ENCODE measurements around the gene NEK4.
"Not testable (repeated sequence)": the region's sequence is repeated elsewhere in the genome, so short reads cannot be mapped to it uniquely, and the experiment has no call there.

NEK4 gene

GRCh38 chr3:52777959-52778805 is 7.4 kb upstream of the NEK4 start:
- no peak for DNase-seq (ENCODE audit: low read depth)

GRCh38 chr3:52777127-52777958 is 6.6 kb upstream of the NEK4 start, which contains the start of gene ITIH1:
TSS of gene ITIH1 (plus strand) at chr3:52777599. CDS start at chr3:52777616, 17 bp downstream.
- DNase-seq (ENCODE audit: low read depth) = no peak

GRCh38 chr3:52776486-52776885 is 5.7 kb upstream of the NEK4 start:
- DNase-seq (ENCODE audit: low read depth) = not testable (repeated sequence)

- DNase-seq (ENCODE audit: low read depth) = no peak
Measured at GRCh38 chr3:52775877-52776276, 5.1 kb upstream of the NEK4 start.

GRCh38 chr3:52774901-52775864 is 4.4 kb upstream of the NEK4 start:
- DNase-seq (ENCODE audit: low read depth) = no peak

GRCh38 chr3:52774066-52774713 is 3.5 kb upstream of the NEK4 start:
- DNase-seq (ENCODE audit: low read depth) = no peak

GRCh38 chr3:52773361-52774065 is 2.8 kb upstream of the NEK4 start:
- no peak for DNase-seq (ENCODE audit: low read depth)

- no peak for DNase-seq (ENCODE audit: low read depth)
Measured at GRCh38 chr3:52771702-52772101, 962 bp upstream of the NEK4 start.

- DNase-seq (ENCODE audit: low read depth) = no peak
Measured at GRCh38 chr3:52771334-52771681, 568 bp upstream of the NEK4 start.

GRCh38 chr3:52769786-52770455 is 819 bp downstream of the NEK4 start:
- DNase-seq (ENCODE audit: low read depth) = no peak

GRCh38 chr3:52763466-52763865 is 7.3 kb downstream of the NEK4 start:
- no peak for DNase-seq (ENCODE audit: low read depth)

GRCh38 chr3:52756141-52756540 is 14.6 kb downstream of the NEK4 start:
- DNase-seq (ENCODE audit: low read depth) = no peak

GRCh38 chr3:52754373-52754772 is 16.4 kb downstream of the NEK4 start:
- DNase-seq (ENCODE audit: low read depth) = no peak

GRCh38 chr3:52752045-52752660 is 18.6 kb downstream of the NEK4 start:
- DNase-seq (ENCODE audit: low read depth) = no peak

- DNase-seq (ENCODE audit: low read depth) = no peak
Measured at GRCh38 chr3:52743721-52744120, 27.0 kb downstream of the NEK4 start.

- no peak for DNase-seq (ENCODE audit: low read depth)
Measured at GRCh38 chr3:52743152-52743551, 27.6 kb downstream of the NEK4 start.

- DNase-seq (ENCODE audit: low read depth) = no peak
Measured at GRCh38 chr3:52742418-52743041, 28.2 kb downstream of the NEK4 start.

GRCh38 chr3:52739730-52740129 is 31.0 kb downstream of the NEK4 start:
- DNase-seq (ENCODE audit: low read depth) = no peak

GRCh38 chr3:52733256-52733891 is 37.4 kb downstream of the NEK4 start:
- DNase-seq (ENCODE audit: low read depth) = no peak
